Measurements from ENCODE around the gene ALS2CL.

ALS2CL gene

GRCh38 chr3:46719735-46720271 lies 26.3 kb upstream of the ALS2CL start:
- Histone ChIP-seq H4K20me1 (ENCODE audit: insufficient read depth, low read length) (no peaks in the 10 kb centered on the region), H3K79me2 (ENCODE audit: low read length) (no peaks in the 10 kb centered on the region), H3K9ac (ENCODE audit: low read length) (no peak overlapping the region), H3K27ac (ENCODE audit: low read length) (no peak overlapping the region), H3K4me3 (ENCODE audit: low read length) (no peak overlapping the region), H3K9me2 (replicated peaks; ENCODE audit: insufficient read depth, low read length) (no peaks in the 10 kb centered on the region), H2AFZ (ENCODE audit: low read length) (no peak overlapping the region), H3K4me2 (ENCODE audit: low read depth, low read length) (no peak overlapping the region), H3K27me3 (replicated peaks; ENCODE audit: insufficient read depth, low read length) (no peaks in the 10 kb centered on the region), H3K9me3 (replicated peaks; ENCODE audit: insufficient read depth, low read length) (no peaks in the 10 kb centered on the region), H3K36me3 (replicated peaks; ENCODE audit: insufficient read depth, low read length) (no peaks in the 10 kb centered on the region), H3K4me1 (ENCODE audit: low read length) (no peaks in the 10 kb centered on the region), H3F3A (ENCODE audit: insufficient read depth, low read length) (no peaks in the 10 kb centered on the region)
- TF ChIP-seq CTCF (IDR thresholded peaks at IDR 0.05; ENCODE audit: low read length) (no peak), EZH2phosphoT487 (IDR thresholded peaks at IDR 0.05; ENCODE audit: low read length) (no peak), EZH2 (optimal IDR thresholded peaks at IDR 0.05; ENCODE audit: low read depth, low read length) (no peak)
- DNase-seq, result no peak

GRCh38 chr3:46719044-46719565 lies 25.6 kb upstream of the ALS2CL start:
- Histone ChIP-seq H3K4me2 (ENCODE audit: low read depth, low read length) (no peak overlapping the region), H3K4me1 (ENCODE audit: low read length) (no peaks in the 10 kb centered on the region), H3K79me2 (ENCODE audit: low read length) (no peaks in the 10 kb centered on the region), H4K20me1 (ENCODE audit: insufficient read depth, low read length) (no peaks in the 10 kb centered on the region), H3K27ac (ENCODE audit: low read length) (no peak overlapping the region), H3F3A (ENCODE audit: insufficient read depth, low read length) (no peaks in the 10 kb centered on the region), H3K9ac (ENCODE audit: low read length) (no peak overlapping the region), H3K9me2 (replicated peaks; ENCODE audit: insufficient read depth, low read length) (no peaks in the 10 kb centered on the region), H3K9me3 (replicated peaks; ENCODE audit: insufficient read depth, low read length) (no peaks in the 10 kb centered on the region), H3K36me3 (replicated peaks; ENCODE audit: insufficient read depth, low read length) (no peaks in the 10 kb centered on the region), H3K4me3 (ENCODE audit: low read length) (no peak overlapping the region), H2AFZ (ENCODE audit: low read length) (no peak overlapping the region), H3K27me3 (replicated peaks; ENCODE audit: insufficient read depth, low read length) (no peaks in the 10 kb centered on the region)
- no peak for DNase-seq
- TF ChIP-seq EZH2phosphoT487 (IDR thresholded peaks at IDR 0.05; ENCODE audit: low read length) (no peak), CTCF (IDR thresholded peaks at IDR 0.05; ENCODE audit: low read length) (no peak), EZH2 (optimal IDR thresholded peaks at IDR 0.05; ENCODE audit: low read depth, low read length) (no peak)

- H3F3A ChIP-seq (ENCODE audit: insufficient read depth, low read length), result no peaks in the 10 kb centered on the region
- H4K20me1 ChIP-seq (ENCODE audit: insufficient read depth, low read length), result no peaks in the 10 kb centered on the region
- H3K9me2 ChIP-seq (replicated peaks; ENCODE audit: insufficient read depth, low read length), result no peaks in the 10 kb centered on the region
- H3K27me3 ChIP-seq (replicated peaks; ENCODE audit: insufficient read depth, low read length), result no peaks in the 10 kb centered on the region
- H3K4me3 ChIP-seq (ENCODE audit: low read length), result no peak within 1 kb of the TSS
- no peak for DNase-seq
- no peaks in the 10 kb centered on the region for H3K4me1 ChIP-seq (ENCODE audit: low read length)
- H3K36me3 ChIP-seq (replicated peaks; ENCODE audit: insufficient read depth, low read length), result no peaks in the 10 kb centered on the region
- no peak within 1 kb of the TSS for H3K4me2 ChIP-seq (ENCODE audit: low read depth, low read length)
- no peak for TF ChIP-seq EZH2 (optimal IDR thresholded peaks at IDR 0.05; ENCODE audit: low read depth, low read length)
- TF ChIP-seq EZH2phosphoT487 (IDR thresholded peaks at IDR 0.05; ENCODE audit: low read length), result no peak
- TF ChIP-seq CTCF (IDR thresholded peaks at IDR 0.05; ENCODE audit: low read length), result peak; percentile 26; the same call in 1 of the 2 replicates
- H2AFZ ChIP-seq (ENCODE audit: low read length), result no peak within 1 kb of the TSS
- H3K9ac ChIP-seq (ENCODE audit: low read length), result no peak within 1 kb of the TSS
- no peaks in the 10 kb centered on the region for H3K9me3 ChIP-seq (replicated peaks; ENCODE audit: insufficient read depth, low read length)
- H3K79me2 ChIP-seq (ENCODE audit: low read length), result no peaks in the 10 kb centered on the region
- no peak within 1 kb of the TSS for H3K27ac ChIP-seq (ENCODE audit: low read length)
Measured at GRCh38 chr3:46717447-46718231, 24.2 kb upstream of the ALS2CL start, which contains the start of gene PRSS50. Gene PRSS50 (minus strand): TSS chr3:46717869. CDS start chr3:46717824, 45 bp downstream.

Measured in MM.1S (cell line).